GM18520 (cell line): ENCODE results near the gene SBF2.
"Not testable (repeated sequence)": the region's sequence is repeated elsewhere in the genome, so short reads cannot be mapped to it uniquely, and the experiment has no call there.

Experiments used
- ATAC-seq: cut with Tn5 transposase; IDR thresholded peaks from one replicate; pipeline ENCODE4 v1.9.1; 2021; ENCODE audit not compliant: unreplicated experiment

Gene SBF2

GRCh38 chr11:10122326-10123197, 171.5 kb downstream of the SBF2 start:
- no peak for ATAC-seq

- no peak for ATAC-seq
Measured at GRCh38 chr11:10118865-10119264, 175.2 kb downstream of the SBF2 start.

- ATAC-seq = no peak
Measured at GRCh38 chr11:10117709-10118351, 176.2 kb downstream of the SBF2 start.

DNA sequence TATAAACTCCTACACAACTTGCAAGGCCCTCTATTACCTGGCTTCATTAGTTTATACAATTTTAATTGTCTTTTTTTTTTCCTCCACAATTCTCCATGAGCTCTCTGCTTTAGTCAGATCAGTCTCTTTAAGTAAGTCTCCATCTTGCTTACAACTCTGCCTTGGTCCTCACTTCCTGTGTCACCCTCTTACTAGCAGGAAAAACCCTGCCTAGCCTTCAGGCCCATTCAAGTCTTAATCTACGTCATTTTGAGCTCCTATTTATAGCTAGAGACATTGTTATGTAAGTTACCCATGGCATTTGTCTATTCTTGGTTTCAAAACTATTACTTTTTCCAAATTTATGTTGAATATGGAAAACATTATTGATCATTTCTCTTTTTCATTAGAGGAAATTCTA, 177.4 kb downstream of the SBF2 start:
- no peak for ATAC-seq

GRCh38 chr11:10114593-10115404, 179.2 kb downstream of the SBF2 start:
- ATAC-seq = no peak

DNA sequence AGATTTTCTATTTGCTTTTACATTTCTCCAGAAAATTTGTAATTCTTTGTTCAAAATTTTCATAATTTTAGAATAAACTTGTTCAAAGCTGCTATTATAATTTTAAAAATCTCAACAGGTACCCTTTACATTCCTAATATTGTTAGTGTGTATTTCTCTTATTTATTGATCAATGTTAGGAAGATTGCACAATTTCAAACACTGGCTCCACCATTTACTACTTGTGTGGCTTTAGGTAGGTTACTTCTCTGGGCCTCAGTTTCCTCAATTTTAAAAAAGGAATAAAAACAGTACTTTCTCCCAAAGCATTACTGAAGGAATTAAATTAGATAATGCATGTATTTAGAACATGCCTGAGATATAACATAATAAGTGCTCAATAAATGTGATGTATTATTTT, 180.2 kb downstream of the SBF2 start:
- ATAC-seq = no peak

DNA sequence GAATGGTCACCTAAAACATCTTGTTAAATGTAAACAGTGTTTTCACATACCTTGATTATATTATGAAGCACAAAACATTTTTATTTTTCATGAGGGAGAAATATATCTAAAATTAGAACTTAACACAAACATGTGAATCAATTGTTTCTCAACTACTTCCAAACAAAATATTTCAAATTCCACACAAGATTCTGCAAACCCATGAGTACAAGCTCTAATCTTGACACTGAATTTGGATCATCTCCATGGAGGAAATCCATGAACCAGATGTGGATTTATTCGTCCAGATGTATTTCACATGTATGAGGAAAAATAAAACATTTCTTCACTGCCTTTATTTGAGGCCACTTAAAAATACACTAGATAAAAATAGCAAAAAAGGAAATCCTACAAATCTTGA, 184.2 kb downstream of the SBF2 start:
- no peak for ATAC-seq

- ATAC-seq = no peak
Measured at GRCh38 chr11:10108915-10109680, 184.9 kb downstream of the SBF2 start.

GRCh38 chr11:10107497-10107896, 186.5 kb downstream of the SBF2 start:
- ATAC-seq = no peak

DNA sequence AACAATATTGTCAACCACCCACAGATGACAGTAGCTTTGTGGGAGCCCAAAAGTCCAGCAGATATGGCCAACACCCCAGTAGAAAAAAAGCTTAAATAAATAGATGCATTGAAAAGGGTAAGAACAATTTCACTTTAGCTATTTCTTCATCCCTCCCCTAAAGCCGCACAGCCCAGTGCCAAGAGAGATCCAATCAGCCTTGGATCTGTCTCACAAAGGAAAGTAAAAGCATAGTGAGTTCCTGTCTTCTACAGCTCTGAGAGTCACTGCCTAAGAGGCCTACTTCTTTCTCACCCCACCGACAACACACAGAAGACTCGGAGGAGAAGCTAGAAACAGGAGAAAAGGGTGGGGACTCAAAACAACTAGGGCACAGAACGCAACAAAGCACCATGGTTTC, 196.4 kb downstream of the SBF2 start:
- no peak for ATAC-seq

GRCh38 chr11:10096987-10097386, 197.0 kb downstream of the SBF2 start:
- no peak for ATAC-seq

- ATAC-seq = no peak
Measured at GRCh38 chr11:10095412-10096208, 198.4 kb downstream of the SBF2 start.

DNA sequence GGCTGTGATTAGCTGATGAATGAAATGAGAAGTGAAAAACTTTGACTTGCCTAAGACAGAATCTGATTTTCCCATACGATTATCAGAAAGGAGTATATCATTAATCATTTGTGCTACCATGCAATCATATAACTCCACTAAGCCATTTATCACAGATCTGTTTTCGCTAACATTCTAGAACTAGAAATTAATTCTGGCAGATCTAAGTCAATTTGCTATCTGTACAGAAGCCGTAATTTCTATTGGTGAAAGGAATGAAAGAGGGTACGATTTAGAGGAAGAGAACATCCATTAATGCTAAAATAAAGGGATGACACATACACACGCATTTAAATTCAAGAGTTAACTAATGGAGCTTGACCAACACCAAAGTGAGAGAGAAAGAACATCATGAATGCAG, 201.6 kb downstream of the SBF2 start:
- no peak for ATAC-seq

GRCh38 chr11:10091314-10092045, 202.5 kb downstream of the SBF2 start:
- ATAC-seq = no peak

GRCh38 chr11:10087923-10088225, 206.1 kb downstream of the SBF2 start:
- not testable (repeated sequence) for ATAC-seq

DNA sequence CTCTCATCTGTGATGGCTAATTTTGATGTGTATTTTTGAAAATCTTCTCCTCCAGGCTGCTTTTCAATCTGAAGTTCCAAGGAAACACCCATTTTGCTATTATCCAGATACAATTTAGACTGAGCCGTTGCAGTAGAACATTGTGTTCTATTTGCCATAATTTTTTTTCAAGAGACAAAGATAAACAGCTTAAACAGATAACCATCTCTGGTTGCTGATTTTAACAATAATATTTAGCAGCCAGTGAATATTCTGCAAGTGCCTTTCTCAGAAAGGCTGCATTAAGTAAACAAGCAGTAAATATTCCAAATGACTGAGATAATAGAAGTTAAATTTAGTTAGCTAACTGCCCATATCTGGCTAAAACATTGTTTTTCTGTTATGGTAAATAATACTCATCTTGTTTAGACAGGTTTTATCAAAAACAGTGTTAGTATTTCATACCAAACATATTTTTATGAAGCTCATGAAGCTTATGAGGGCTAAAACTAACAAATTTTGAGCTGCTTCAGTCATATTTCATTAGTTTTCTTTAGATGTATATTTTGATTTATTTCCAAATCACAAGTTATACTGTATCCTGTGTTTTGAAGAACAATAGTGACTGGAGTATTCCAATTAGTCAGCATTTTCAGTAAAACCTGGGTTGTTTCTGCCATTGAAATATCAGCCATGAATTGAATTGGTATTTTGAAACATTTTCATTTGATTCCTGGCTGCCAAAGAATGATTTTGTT, 206.7 kb downstream of the SBF2 start:
- ATAC-seq = no peak

- no peak for ATAC-seq
Measured at GRCh38 chr11:10080138-10080537, 213.9 kb downstream of the SBF2 start.

GRCh38 chr11:10076458-10077141, 217.4 kb downstream of the SBF2 start:
- ATAC-seq = no peak
